Subcutaneous abdominal adipose tissue (tissue), 5 donors: ENCODE results near the gene FYN.

Source experiments
- H3K27ac ChIP-seq: one replicate; pipeline ENCODE4 v1.7.0; 2013; ENCODE audit warnings: low read depth, mild to moderate bottlenecking, inconsistent platforms, low read length, moderate library complexity
- H3K27me3 ChIP-seq, 5 donors: one replicate each; pipeline ENCODE4 v1.7.0; 2013; ENCODE audit warnings: low read length in 5 of 5, inconsistent platforms in 1 of 5; ENCODE audit not compliant: control insufficient read depth in 5 of 5, insufficient read depth in 4 of 5
- H3K36me3 ChIP-seq, 5 donors: one replicate each; pipeline ENCODE4 v1.7.0; 2013; ENCODE audit warnings: low read length in 5 of 5; ENCODE audit not compliant: control insufficient read depth in 5 of 5, insufficient read depth in 5 of 5
- H3K4me1 ChIP-seq, 5 donors: one replicate each; pipeline ENCODE4 v1.7.0; 2013; ENCODE audit warnings: low read length in 5 of 5, mild to moderate bottlenecking in 3 of 5, moderate library complexity in 1 of 5; ENCODE audit not compliant: control insufficient read depth in 5 of 5, insufficient read depth in 5 of 5
- H3K4me3 ChIP-seq, 5 donors: one replicate each; pipeline ENCODE4 v1.7.0; 2013; ENCODE audit warnings: low read length in 5 of 5, low read depth in 1 of 5
- H3K9ac ChIP-seq, 5 donors: one replicate each; pipeline ENCODE4 v1.7.0; 2013; ENCODE audit warnings: low read length in 5 of 5, mild to moderate bottlenecking in 4 of 5, moderate library complexity in 3 of 5
- H3K9me3 ChIP-seq, 5 donors: one replicate each; pipeline ENCODE4 v1.7.0; 2013; ENCODE audit warnings: low read length in 5 of 5; ENCODE audit not compliant: control insufficient read depth in 5 of 5
- donor health status: healthy.
- donor health status: healthy.
- donor health status: healthy.
- donor health status: healthy.
- donor health status: healthy.

Gene FYN

GRCh38 chr6:111710439-111710838 lies 162.8 kb downstream of the FYN start:
- Histone ChIP-seq H3K9me3 (no peaks in the 10 kb centered on the region), H3K4me1 (peaks cover 8 to 32% (median 31%) of the 10 kb centered on the region in 5 donors), H3K36me3 (peaks cover 0 to 29% (median 23%) of the 10 kb centered on the region in 5 donors), H3K27me3 (no peaks in the 10 kb centered on the region), H3K27ac (peak overlapping the region; percentile 59), H3K9ac (peak overlapping the region in 1 of 5 donors; percentile 13), H3K4me3 (no peak overlapping the region)

GRCh38 chr6:111709615-111710398 lies 163.4 kb downstream of the FYN start:
- peak overlapping the region; percentile 59 for H3K27ac ChIP-seq
- peaks cover 8 to 32% (median 31%) of the 10 kb centered on the region in 5 donors for H3K4me1 ChIP-seq
- peak overlapping the region in 1 of 5 donors; percentile 37 for H3K4me3 ChIP-seq
- no peaks in the 10 kb centered on the region for H3K9me3 ChIP-seq
- no peaks in the 10 kb centered on the region for H3K27me3 ChIP-seq
- H3K36me3 ChIP-seq = peaks cover 0 to 27% (median 21%) of the 10 kb centered on the region in 5 donors
- H3K9ac ChIP-seq = no peak overlapping the region

- no peak overlapping the region for H3K4me3 ChIP-seq
- peaks cover 8 to 32% (median 31%) of the 10 kb centered on the region in 5 donors for H3K4me1 ChIP-seq
- no peaks in the 10 kb centered on the region for H3K9me3 ChIP-seq
- H3K9ac ChIP-seq = no peak overlapping the region
- H3K27ac ChIP-seq = no peak overlapping the region
- no peaks in the 10 kb centered on the region for H3K27me3 ChIP-seq
- H3K36me3 ChIP-seq = peaks cover 0 to 27% (median 17%) of the 10 kb centered on the region in 5 donors
These were observed 164.1 kb downstream of the FYN start for GRCh38 chr6:111709201-111709600.

GRCh38 chr6:111707773-111708172 lies 165.5 kb downstream of the FYN start:
- Histone ChIP-seq H3K9me3 (no peaks in the 10 kb centered on the region), H3K27me3 (no peaks in the 10 kb centered on the region), H3K4me3 (no peak overlapping the region), H3K27ac (peak overlapping the region; percentile 55), H3K36me3 (peaks cover 3 to 30% (median 24%) of the 10 kb centered on the region in 5 donors), H3K4me1 (peaks cover 8 to 35% (median 32%) of the 10 kb centered on the region in 5 donors), H3K9ac (no peak overlapping the region)

- peaks cover 8 to 27% (median 27%) of the 10 kb centered on the region in 5 donors for H3K4me1 ChIP-seq
- H3K9me3 ChIP-seq = no peaks in the 10 kb centered on the region
- peak overlapping the region; percentile 55 for H3K27ac ChIP-seq
- H3K4me3 ChIP-seq = no peak overlapping the region
- H3K27me3 ChIP-seq = no peaks in the 10 kb centered on the region
- no peak overlapping the region for H3K9ac ChIP-seq
- peaks cover 7 to 34% (median 28%) of the 10 kb centered on the region in 5 donors for H3K36me3 ChIP-seq
These were observed 166.3 kb downstream of the FYN start for GRCh38 chr6:111706841-111707391.

- Histone ChIP-seq H3K9me3 (no peaks in the 10 kb centered on the region), H3K9ac (no peak overlapping the region), H3K4me1 (peaks cover 5 to 9% (median 7%) of the 10 kb centered on the region in 5 donors), H3K27ac (no peak overlapping the region), H3K36me3 (peaks cover 15 to 56% (median 43%) of the 10 kb centered on the region in 5 donors), H3K27me3 (no peaks in the 10 kb centered on the region), H3K4me3 (no peak overlapping the region)
These were observed 169.5 kb downstream of the FYN start for GRCh38 chr6:111703723-111704122.

GRCh38 chr6:111702268-111702667 lies 171.0 kb downstream of the FYN start:
- H3K4me3 ChIP-seq = no peak overlapping the region
- H3K9ac ChIP-seq = no peak overlapping the region
- peaks cover 15 to 56% (median 39%) of the 10 kb centered on the region in 5 donors for H3K36me3 ChIP-seq
- no peaks in the 10 kb centered on the region for H3K27me3 ChIP-seq
- no peaks in the 10 kb centered on the region for H3K9me3 ChIP-seq
- no peak overlapping the region for H3K27ac ChIP-seq
- peaks cover 5 to 8% (median 6%) of the 10 kb centered on the region in 5 donors for H3K4me1 ChIP-seq

GRCh38 chr6:111701146-111701545 lies 172.1 kb downstream of the FYN start:
- Histone ChIP-seq H3K4me3 (no peak overlapping the region), H3K27me3 (no peaks in the 10 kb centered on the region), H3K36me3 (peaks cover 17 to 61% (median 43%) of the 10 kb centered on the region in 5 donors), H3K4me1 (peaks cover 0 to 3% (median 0%) of the 10 kb centered on the region in 5 donors), H3K9me3 (no peaks in the 10 kb centered on the region), H3K9ac (no peak overlapping the region), H3K27ac (no peak overlapping the region)

- H3K9me3 ChIP-seq = no peaks in the 10 kb centered on the region
- peaks cover 0 to 3% (median 0%) of the 10 kb centered on the region in 5 donors for H3K4me1 ChIP-seq
- peaks cover 21 to 59% (median 41%) of the 10 kb centered on the region in 5 donors for H3K36me3 ChIP-seq
- no peak overlapping the region for H3K9ac ChIP-seq
- H3K27me3 ChIP-seq = no peaks in the 10 kb centered on the region
- H3K4me3 ChIP-seq = no peak overlapping the region
- no peak overlapping the region for H3K27ac ChIP-seq
These were observed 173.0 kb downstream of the FYN start for GRCh38 chr6:111700135-111700690.

- Histone ChIP-seq H3K27ac (no peak overlapping the region), H3K9ac (no peak overlapping the region), H3K9me3 (no peaks in the 10 kb centered on the region), H3K36me3 (peaks cover 24 to 63% (median 45%) of the 10 kb centered on the region in 5 donors), H3K4me1 (peaks cover 0 to 3% (median 0%) of the 10 kb centered on the region in 5 donors), H3K4me3 (no peak overlapping the region), H3K27me3 (no peaks in the 10 kb centered on the region)
These were observed 174.1 kb downstream of the FYN start for GRCh38 chr6:111699123-111699522.
